GM12864 (cell line): Measurements from ENCODE around the gene KLK10.

ENCODE experiments used
- DNase-seq: peaks from one replicate; pipeline ENCODE4 v3.0.0-alpha.2; 2011; ENCODE audit warnings: low read depth
- H3K4me3 ChIP-seq: 2 replicates; pipeline ENCODE4 v1.5.1; 2011; ENCODE audit warnings: mild to moderate bottlenecking, low read depth, low read length, control low read depth
- CTCF ChIP-seq: IDR thresholded peaks from 2 replicates; pipeline ENCODE4 v1.5.1; 2011; ENCODE audit warnings: low read depth, mild to moderate bottlenecking, moderate library complexity, low read length, control low read depth, inconsistent platforms; ENCODE audit errors: missing control alignments

KLK10 gene

GRCh38 chr19:51036519-51036918, 17.0 kb upstream of the KLK10 start:
- no peak for TF ChIP-seq CTCF
- H3K4me3 ChIP-seq: no peak overlapping the region
- no peak for DNase-seq

GRCh38 chr19:51034704-51035103, 15.2 kb upstream of the KLK10 start, which contains the start of gene KLK12:
Gene KLK12 (minus strand): TSS chr19:51035002. CDS start chr19:51034621, 381 bp downstream.
- no peak for DNase-seq
- H3K4me3 ChIP-seq: no peak within 1 kb of the TSS
- TF ChIP-seq CTCF: no peak

- no peak for TF ChIP-seq CTCF
- H3K4me3 ChIP-seq: no peak overlapping the region
- DNase-seq: no peak
These were observed 12.3 kb upstream of the KLK10 start for GRCh38 chr19:51031880-51032225.

GRCh38 chr19:51031220-51031879, 11.8 kb upstream of the KLK10 start:
- no peak for DNase-seq
- H3K4me3 ChIP-seq: no peak overlapping the region
- TF ChIP-seq CTCF: no peak

- no peak for DNase-seq
- no peak for TF ChIP-seq CTCF
- no peak overlapping the region for H3K4me3 ChIP-seq
These were observed 11.1 kb upstream of the KLK10 start for GRCh38 chr19:51030631-51031030.

GRCh38 chr19:51029718-51030117, 10.2 kb upstream of the KLK10 start:
- no peak for DNase-seq
- TF ChIP-seq CTCF: no peak
- no peak overlapping the region for H3K4me3 ChIP-seq

GRCh38 chr19:51027873-51028272, 8.4 kb upstream of the KLK10 start:
- H3K4me3 ChIP-seq: no peak overlapping the region
- no peak for DNase-seq
- TF ChIP-seq CTCF: no peak
